ENCODE results near the gene GRIN2A.

GRIN2A gene

DNA sequence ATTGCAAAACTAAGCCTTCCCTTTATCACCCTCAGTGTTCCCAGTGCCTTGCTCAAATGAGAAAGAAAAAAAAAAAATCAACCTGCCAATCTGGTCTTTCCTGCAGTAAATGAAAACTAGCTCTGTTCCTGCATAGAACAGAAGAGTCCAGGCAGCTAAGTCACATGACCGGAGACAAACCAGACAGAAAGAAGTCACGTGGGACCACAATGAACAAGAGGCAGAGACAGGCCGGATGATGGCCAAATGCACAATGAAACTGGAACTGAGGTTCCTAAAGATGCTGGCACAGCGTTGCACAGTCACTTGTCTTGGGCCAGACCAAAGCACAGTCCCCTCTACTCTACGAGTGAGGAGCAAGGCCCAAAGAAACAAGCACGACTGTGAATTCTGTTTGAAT, 172.5 kb downstream of the GRIN2A start:
- H2AFZ ChIP-seq (ENCODE audit: low read length): peak overlapping the region; percentile 95
- no peaks in the 10 kb centered on the region for H3K79me2 ChIP-seq (ENCODE audit: low read length)

DNA sequence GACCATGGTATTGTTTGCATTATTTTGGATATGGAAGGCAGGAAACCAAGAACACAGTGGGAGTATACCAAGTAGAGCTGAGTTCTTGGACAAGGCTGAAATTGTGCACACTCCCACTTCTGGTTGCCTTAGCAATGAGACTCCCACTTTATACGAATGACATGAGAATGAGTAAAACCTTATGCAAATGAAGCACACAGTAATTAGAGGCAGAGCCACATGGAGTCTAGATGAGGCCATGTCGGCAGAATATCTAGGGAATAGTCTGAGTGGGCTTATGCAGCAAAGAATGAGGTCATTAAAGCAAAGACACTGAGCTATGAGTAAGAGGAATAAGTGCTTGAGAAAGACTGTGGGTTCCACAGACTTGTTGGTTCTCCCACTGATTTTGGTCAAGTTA, 178.7 kb downstream of the GRIN2A start:
- H3K36me3 ChIP-seq (replicated peaks; ENCODE audit: insufficient read depth, low read length): no peaks in the 10 kb centered on the region
- H4K20me1 ChIP-seq (ENCODE audit: insufficient read depth, low read length): no peaks in the 10 kb centered on the region
- DNase-seq: no peak
- no peaks in the 10 kb centered on the region for H3K4me1 ChIP-seq (ENCODE audit: low read length)
- H3K27me3 ChIP-seq (replicated peaks; ENCODE audit: insufficient read depth, low read length): no peaks in the 10 kb centered on the region
- TF ChIP-seq, protein P1, sequence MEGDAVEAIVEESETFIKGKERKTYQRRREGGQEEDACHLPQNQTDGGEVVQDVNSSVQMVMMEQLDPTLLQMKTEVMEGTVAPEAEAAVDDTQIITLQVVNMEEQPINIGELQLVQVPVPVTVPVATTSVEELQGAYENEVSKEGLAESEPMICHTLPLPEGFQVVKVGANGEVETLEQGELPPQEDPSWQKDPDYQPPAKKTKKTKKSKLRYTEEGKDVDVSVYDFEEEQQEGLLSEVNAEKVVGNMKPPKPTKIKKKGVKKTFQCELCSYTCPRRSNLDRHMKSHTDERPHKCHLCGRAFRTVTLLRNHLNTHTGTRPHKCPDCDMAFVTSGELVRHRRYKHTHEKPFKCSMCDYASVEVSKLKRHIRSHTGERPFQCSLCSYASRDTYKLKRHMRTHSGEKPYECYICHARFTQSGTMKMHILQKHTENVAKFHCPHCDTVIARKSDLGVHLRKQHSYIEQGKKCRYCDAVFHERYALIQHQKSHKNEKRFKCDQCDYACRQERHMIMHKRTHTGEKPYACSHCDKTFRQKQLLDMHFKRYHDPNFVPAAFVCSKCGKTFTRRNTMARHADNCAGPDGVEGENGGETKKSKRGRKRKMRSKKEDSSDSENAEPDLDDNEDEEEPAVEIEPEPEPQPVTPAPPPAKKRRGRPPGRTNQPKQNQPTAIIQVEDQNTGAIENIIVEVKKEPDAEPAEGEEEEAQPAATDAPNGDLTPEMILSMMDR (IDR thresholded peaks at IDR 0.05; ENCODE audit: low read length): no peak
- TF ChIP-seq EZH2phosphoT487 (IDR thresholded peaks at IDR 0.05; ENCODE audit: low read length) (no peak), EZH2 (optimal IDR thresholded peaks at IDR 0.05; ENCODE audit: low read depth, low read length) (no peak)
- H3K9ac ChIP-seq (ENCODE audit: low read length): no peak overlapping the region
- no peak overlapping the region for H2AFZ ChIP-seq (ENCODE audit: low read length)
- no peaks in the 10 kb centered on the region for H3K9me2 ChIP-seq (replicated peaks; ENCODE audit: insufficient read depth, low read length)
- no peaks in the 10 kb centered on the region for H3K9me3 ChIP-seq (replicated peaks; ENCODE audit: insufficient read depth, low read length)
- H3K79me2 ChIP-seq (ENCODE audit: low read length): no peaks in the 10 kb centered on the region
- H3K4me3 ChIP-seq (ENCODE audit: low read length): no peak overlapping the region
- H3K4me2 ChIP-seq (ENCODE audit: low read depth, low read length): no peak overlapping the region
- H3F3A ChIP-seq (ENCODE audit: insufficient read depth, low read length): no peaks in the 10 kb centered on the region
- no peak overlapping the region for H3K27ac ChIP-seq (ENCODE audit: low read length)

More for the DNA sequence above, 172.5 kb downstream of the GRIN2A start:
- DNase-seq: peak; percentile 68
- Histone ChIP-seq H3K9me2 (replicated peaks; ENCODE audit: insufficient read depth, low read length) (no peaks in the 10 kb centered on the region), H3K9ac (ENCODE audit: low read length) (no peak overlapping the region), H3F3A (ENCODE audit: insufficient read depth, low read length) (no peaks in the 10 kb centered on the region), H3K27me3 (replicated peaks; ENCODE audit: insufficient read depth, low read length) (no peaks in the 10 kb centered on the region), H3K36me3 (replicated peaks; ENCODE audit: insufficient read depth, low read length) (no peaks in the 10 kb centered on the region), H3K4me3 (ENCODE audit: low read length) (no peak overlapping the region), H4K20me1 (ENCODE audit: insufficient read depth, low read length) (no peaks in the 10 kb centered on the region), H3K27ac (ENCODE audit: low read length) (peak overlapping the region; percentile 20; the same call in 1 of the 2 replicates), H3K4me1 (ENCODE audit: low read length) (peaks cover 8% of the 10 kb centered on the region; the same call in 1 of the 2 replicates), H3K9me3 (replicated peaks; ENCODE audit: insufficient read depth, low read length) (no peaks in the 10 kb centered on the region), H3K4me2 (ENCODE audit: low read depth, low read length) (peak overlapping the region; percentile 29; the same call in 1 of the 2 replicates)
- TF ChIP-seq EZH2 (optimal IDR thresholded peaks at IDR 0.05; ENCODE audit: low read depth, low read length): no peak
- TF ChIP-seq, protein P1 (IDR thresholded peaks at IDR 0.05; ENCODE audit: low read length): no peak
- TF ChIP-seq EZH2phosphoT487 (IDR thresholded peaks at IDR 0.05; ENCODE audit: low read length): no peak

DNA sequence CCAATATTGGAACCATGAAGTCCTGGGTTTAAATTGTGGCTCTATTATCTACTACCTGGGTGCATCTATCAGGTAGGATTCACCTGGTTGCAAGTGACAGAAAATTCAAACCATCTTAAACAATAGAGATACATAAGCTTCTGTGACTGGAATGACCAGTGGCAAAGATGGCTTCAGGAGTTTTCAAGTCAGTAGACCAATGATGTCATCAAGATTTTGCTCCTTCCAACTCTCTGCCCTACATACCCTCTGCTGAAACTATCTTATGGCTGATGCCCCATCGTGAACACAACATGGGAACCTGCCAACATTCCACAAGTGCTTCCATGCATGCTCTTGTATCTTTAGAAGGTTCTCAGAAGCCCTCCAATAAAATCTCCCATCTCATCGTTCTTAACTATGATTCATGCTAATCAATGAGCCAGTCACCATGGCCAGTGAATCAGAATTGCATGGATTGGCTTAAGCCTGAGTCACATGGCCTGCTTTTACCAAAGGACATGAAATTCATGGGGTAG, 180.9 kb downstream of the GRIN2A start:
- TF ChIP-seq, protein P1 (IDR thresholded peaks at IDR 0.05; ENCODE audit: low read length): no peak
- TF ChIP-seq EZH2 (optimal IDR thresholded peaks at IDR 0.05; ENCODE audit: low read depth, low read length) (no peak), EZH2phosphoT487 (IDR thresholded peaks at IDR 0.05; ENCODE audit: low read length) (no peak)
- Histone ChIP-seq H3K4me1 (ENCODE audit: low read length) (no peaks in the 10 kb centered on the region), H3K79me2 (ENCODE audit: low read length) (no peaks in the 10 kb centered on the region), H3K27me3 (replicated peaks; ENCODE audit: insufficient read depth, low read length) (no peaks in the 10 kb centered on the region), H4K20me1 (ENCODE audit: insufficient read depth, low read length) (no peaks in the 10 kb centered on the region), H3F3A (ENCODE audit: insufficient read depth, low read length) (no peaks in the 10 kb centered on the region), H3K4me2 (ENCODE audit: low read depth, low read length) (no peak overlapping the region), H3K9me3 (replicated peaks; ENCODE audit: insufficient read depth, low read length) (no peaks in the 10 kb centered on the region), H3K27ac (ENCODE audit: low read length) (no peak overlapping the region), H3K4me3 (ENCODE audit: low read length) (no peak overlapping the region), H2AFZ (ENCODE audit: low read length) (no peak overlapping the region), H3K9ac (ENCODE audit: low read length) (no peak overlapping the region), H3K36me3 (replicated peaks; ENCODE audit: insufficient read depth, low read length) (no peaks in the 10 kb centered on the region), H3K9me2 (replicated peaks; ENCODE audit: insufficient read depth, low read length) (no peaks in the 10 kb centered on the region)
- no peak for DNase-seq
